ENCODE data around the gene UPP1. TPM values are rescaled to one million over a fixed set of nuclear protein-coding genes. Genes with fewer than 3 reads are reported as not detected.

UPP1 gene
- total and polyA plus RNA-seq, 2 of the 4 experiments (the other 2 are of a cell fraction), result 3.9 to 14.5 TPM

GRCh38 chr7:48041653-48041970, 47.5 kb upstream of the UPP1 start:
- no CpG with 5 or more reads among the region's 3 CpGs for WGBS, 2 experiments (ENCODE audit: extremely low coverage in 2 of 2, insufficient read length in 1 of 2)
- dilution Hi-C loops (cut with HindIII; ENCODE audit: low sequenced_read_pairs, unreplicated experiment), result no loop called here
- peak overlapping the region; percentile 49; the same call in 1 of the 2 replicates for H3K4me2 ChIP-seq (ENCODE audit: low read depth, low read length)
- no peak overlapping the region for H3K56ac ChIP-seq (ENCODE audit: extremely low read depth, insufficient read depth, low read length)
- H2BK5ac ChIP-seq (ENCODE audit: low read depth, low read length, poor library complexity, severe bottlenecking), result no peak overlapping the region
- H3K79me1 ChIP-seq (ENCODE audit: low read depth in 1 of 2, low read length in 2 of 2), result no peaks in the 10 kb centered on the region
- H3K18ac ChIP-seq (ENCODE audit: low read depth, low read length), result no peak overlapping the region
- no peak overlapping the region for H2BK120ac ChIP-seq (ENCODE audit: low read depth, low read length)
- no peak overlapping the region for H3K27ac ChIP-seq (ENCODE audit: insufficient read depth, low read length)
- in situ Hi-C loops (cut with MboI; ENCODE audit: low sequenced_read_pairs), result no loop called here
- H2AK9ac ChIP-seq (replicated peaks; ENCODE audit: low read depth, low read length, poor library complexity), result no peak overlapping the region
- H4K8ac ChIP-seq (ENCODE audit: low read depth in 2 of 2, low read length in 2 of 2), result peak overlapping the region in 1 of 2 experiments; percentile 66; a peak in 1 of 4 replicates
- H3K4me3 ChIP-seq (ENCODE audit: insufficient read depth, low read depth, low read length), result no peak overlapping the region
- peak overlapping the region; percentile 10; the same call in 1 of the 2 replicates for H2BK20ac ChIP-seq (ENCODE audit: low read depth, low read length)
- no peak overlapping the region for H3K4ac ChIP-seq (ENCODE audit: low read depth, low read length)
- H4K91ac ChIP-seq (ENCODE audit: insufficient read depth, low read depth, low read length), result no peak overlapping the region
- intact Hi-C loops (cut with micrococcal nuclease), result no loop called here
- H3K36me3 ChIP-seq (ENCODE audit: control insufficient read depth, insufficient read depth, low read length), result no peaks in the 10 kb centered on the region
- no peaks in the 10 kb centered on the region; the same call in 1 of the 2 replicates for H3K9me1 ChIP-seq (ENCODE audit: insufficient read depth, low read length)
- ChIA-PET CTCF (interaction anchor here (0.6 to 0.9 kb wide), 2 partner anchors 41 to 50 kb away, joined by 3 read pairs; no protein-coding TSS in a partner anchor), POLR2A (ENCODE audit: unreplicated experiment) (no interaction called here)
- no TSS peak for BruUV-seq (replicated peaks)
- no peak overlapping the region for H2AK5ac ChIP-seq (ENCODE audit: low read depth, low read length)
- peak; percentile 86 for ATAC-seq (ENCODE audit: low read depth)
- DNase-seq, result peak; percentile 47
- peaks cover 9% of the 10 kb centered on the region for H3K27me3 ChIP-seq (ENCODE audit: control insufficient read depth, insufficient read depth, low read length)
- no peaks in the 10 kb centered on the region for H3K9me3 ChIP-seq (ENCODE audit: control insufficient read depth, insufficient read depth, low read length)
- no peak overlapping the region for H3K23ac ChIP-seq (ENCODE audit: low read depth, low read length)
- no peak overlapping the region for H2AFZ ChIP-seq (replicated peaks; ENCODE audit: low read length, poor library complexity)
- H3K9ac ChIP-seq (ENCODE audit: low read depth, low read length), result no peak overlapping the region
- H3K14ac ChIP-seq (replicated peaks; ENCODE audit: low read depth, low read length), result no peak overlapping the region
- no peak overlapping the region for H2BK15ac ChIP-seq (ENCODE audit: low read depth, low read length)
- H4K20me1 ChIP-seq (ENCODE audit: insufficient read depth, low read length), result no peaks in the 10 kb centered on the region
- peaks cover 3% of the 10 kb centered on the region for H3K4me1 ChIP-seq (ENCODE audit: control insufficient read depth, insufficient read depth, low read length)
- H4K5ac ChIP-seq (ENCODE audit: low read depth, low read length), result no peak overlapping the region; the same call in 1 of the 2 replicates
- TF ChIP-seq RCOR1 (IDR thresholded peaks at IDR 0.05; ENCODE audit: insufficient replicate concordance, low read length), result no peak
- TF ChIP-seq FOS (IDR thresholded peaks at IDR 0.05; ENCODE audit: low read depth, low read length), result 0 out of 2 replicates have a peak, but pooled peaks have one; percentile 10
- no peak for TF ChIP-seq ELK1 (IDR thresholded peaks at IDR 0.05; ENCODE audit: borderline replicate concordance, low read depth, low read length)
- TF ChIP-seq CHD1 (IDR thresholded peaks at IDR 0.05; ENCODE audit: low read depth, low read length), result no peak
- TF ChIP-seq RAD21 (IDR thresholded peaks at IDR 0.05; ENCODE audit: low read length), result no peak

Data from IMR-90 (cell line).